T-helper 17 cell (primary cell): ENCODE measurements around the gene NOD1. TPM values are rescaled to one million over a fixed set of nuclear protein-coding genes. Genes with fewer than 3 reads are reported as not detected.
"Not testable (repeated sequence)": the region's sequence is repeated elsewhere in the genome, so short reads cannot be mapped to it uniquely, and the experiment has no call there.

Source experiments
- ATAC-seq: fragments of 150-1000 bp; cut with Tn5 transposase; 2 replicates; pipeline ENCODE4 v1.10.0; 2021; ENCODE audit warnings: mild to moderate bottlenecking, moderate library complexity
- DNase-seq, 3 donors: peaks; one replicate each; pipeline versions ENCODE4 v3.0.0 to v3.0.0-alpha.2; 2020 to 2021
- H3K9me3 ChIP-seq: one replicate; pipeline ENCODE4 v1.7.0; 2013; ENCODE audit warnings: low read length, mild to moderate bottlenecking; ENCODE audit not compliant: control insufficient read depth, poor library complexity, severe bottlenecking
- H3K27ac Mint-ChIP-seq: one replicate; pipeline ENCODE4 v1.8.0; 2022; ENCODE audit warnings: mild to moderate bottlenecking, moderate library complexity, mixed read lengths
- H3K27me3 Mint-ChIP-seq: one replicate; pipeline ENCODE4 v1.8.0; 2022; ENCODE audit warnings: mixed read lengths
- H3K36me3 Mint-ChIP-seq: one replicate; pipeline ENCODE4 v1.8.0; 2022; ENCODE audit warnings: low read depth, mixed read lengths
- H3K4me1 Mint-ChIP-seq: one replicate; pipeline ENCODE4 v1.8.0; 2022; ENCODE audit warnings: mild to moderate bottlenecking, mixed read lengths
- H3K4me3 Mint-ChIP-seq: one replicate; pipeline ENCODE4 v1.8.0; 2022; ENCODE audit warnings: mild to moderate bottlenecking, moderate library complexity, mixed read lengths
- total RNA-seq, 4 donors: library from RNA in 2 of 4; stranded (reverse) in 2 of 4; gene quantifications; one replicate each; pipeline ENCODE4 v1.2.3 and lab custom pipeline; 2022 to 2026

The NOD1 gene
- total RNA-seq, 2 donors from 2014 or later, result 15.7 to 18.9 TPM

GRCh38 chr7:30423788-30424505 lies 54.6 kb downstream of the NOD1 start:
- Mint-ChIP-seq H3K27ac (peak overlapping the region; percentile 19), H3K4me3 (no peak overlapping the region), H3K27me3 (no peaks in the 10 kb centered on the region), H3K36me3 (peaks cover 14% of the 10 kb centered on the region), H3K4me1 (peaks cover 2% of the 10 kb centered on the region)
- no peaks in the 10 kb centered on the region for H3K9me3 ChIP-seq
- ATAC-seq (no peak), DNase-seq (no peak)

GRCh38 chr7:30422922-30423321 lies 55.7 kb downstream of the NOD1 start:
- H3K9me3 ChIP-seq, result no peaks in the 10 kb centered on the region

GRCh38 chr7:30421647-30422196 lies 56.9 kb downstream of the NOD1 start:
- H3K4me3 Mint-ChIP-seq, result no peak overlapping the region
- H3K9me3 ChIP-seq, result no peaks in the 10 kb centered on the region
- peaks cover 11% of the 10 kb centered on the region for H3K36me3 Mint-ChIP-seq
- DNase-seq (no peak), ATAC-seq (no peak)
- H3K27ac Mint-ChIP-seq, result no peak overlapping the region
- H3K27me3 Mint-ChIP-seq, result no peaks in the 10 kb centered on the region
- H3K4me1 Mint-ChIP-seq, result no peaks in the 10 kb centered on the region

More at GRCh38 chr7:30422922-30423321, 55.7 kb downstream of the NOD1 start:
- Mint-ChIP-seq H3K4me1 (peaks cover under 1% of the 10 kb centered on the region), H3K36me3 (peaks cover 12% of the 10 kb centered on the region), H3K4me3 (no peak overlapping the region), H3K27me3 (no peaks in the 10 kb centered on the region), H3K27ac (no peak overlapping the region)
- ATAC-seq (no peak), DNase-seq (no peak)

GRCh38 chr7:30420662-30421061 lies 57.9 kb downstream of the NOD1 start:
- H3K4me3 Mint-ChIP-seq, result no peak overlapping the region
- no peak overlapping the region for H3K27ac Mint-ChIP-seq
- H3K27me3 Mint-ChIP-seq, result no peaks in the 10 kb centered on the region
- H3K4me1 Mint-ChIP-seq, result no peaks in the 10 kb centered on the region
- ATAC-seq, result no peak
- no peak for DNase-seq
- H3K9me3 ChIP-seq, result no peaks in the 10 kb centered on the region
- H3K36me3 Mint-ChIP-seq, result peaks cover 3% of the 10 kb centered on the region

- H3K9me3 ChIP-seq, DNase-seq, H3K4me1 Mint-ChIP-seq, H3K4me3 Mint-ChIP-seq, H3K27me3 Mint-ChIP-seq, H3K36me3 Mint-ChIP-seq, H3K27ac Mint-ChIP-seq, ATAC-seq: not testable (repeated sequence)
These were observed 58.5 kb downstream of the NOD1 start for GRCh38 chr7:30420080-30420479.

GRCh38 chr7:30413864-30414263 lies 64.7 kb downstream of the NOD1 start:
- ATAC-seq (no peak), DNase-seq (no peak)
- no peak overlapping the region for H3K4me3 Mint-ChIP-seq
- peaks cover 2% of the 10 kb centered on the region for H3K4me1 Mint-ChIP-seq
- H3K27me3 Mint-ChIP-seq, result no peaks in the 10 kb centered on the region
- no peaks in the 10 kb centered on the region for H3K36me3 Mint-ChIP-seq
- no peak overlapping the region for H3K27ac Mint-ChIP-seq
- H3K9me3 ChIP-seq, result no peaks in the 10 kb centered on the region

- Mint-ChIP-seq H3K27ac (no peak overlapping the region), H3K27me3 (no peaks in the 10 kb centered on the region), H3K36me3 (no peaks in the 10 kb centered on the region), H3K4me1 (peaks cover 2% of the 10 kb centered on the region), H3K4me3 (no peak overlapping the region)
- no peaks in the 10 kb centered on the region for H3K9me3 ChIP-seq
- no peak for DNase-seq
- no peak for ATAC-seq
These were observed 65.6 kb downstream of the NOD1 start for GRCh38 chr7:30412782-30413504.

GRCh38 chr7:30411897-30412296 lies 66.7 kb downstream of the NOD1 start:
- no peaks in the 10 kb centered on the region for H3K36me3 Mint-ChIP-seq
- H3K27me3 Mint-ChIP-seq, result no peaks in the 10 kb centered on the region
- H3K27ac Mint-ChIP-seq, result no peak overlapping the region
- no peaks in the 10 kb centered on the region for H3K9me3 ChIP-seq
- peaks cover 2% of the 10 kb centered on the region for H3K4me1 Mint-ChIP-seq
- ATAC-seq (no peak), DNase-seq (no peak)
- H3K4me3 Mint-ChIP-seq, result no peak overlapping the region

GRCh38 chr7:30411173-30411572 lies 67.4 kb downstream of the NOD1 start:
- H3K9me3 ChIP-seq, result no peaks in the 10 kb centered on the region
- peaks cover 2% of the 10 kb centered on the region for H3K4me1 Mint-ChIP-seq
- H3K27me3 Mint-ChIP-seq, result no peaks in the 10 kb centered on the region
- H3K4me3 Mint-ChIP-seq, result no peak overlapping the region
- H3K27ac Mint-ChIP-seq, result no peak overlapping the region
- H3K36me3 Mint-ChIP-seq, result no peaks in the 10 kb centered on the region
- ATAC-seq, result no peak
- no peak for DNase-seq

GRCh38 chr7:30406664-30407425 lies 71.7 kb downstream of the NOD1 start:
- Mint-ChIP-seq H3K27ac (no peak overlapping the region), H3K4me1 (peaks cover 4% of the 10 kb centered on the region), H3K4me3 (no peak overlapping the region), H3K36me3 (no peaks in the 10 kb centered on the region), H3K27me3 (no peaks in the 10 kb centered on the region)
- ATAC-seq (no peak), DNase-seq (no peak)
- H3K9me3 ChIP-seq, result no peaks in the 10 kb centered on the region

GRCh38 chr7:30405179-30405578 lies 73.4 kb downstream of the NOD1 start:
- ATAC-seq, result no peak
- Mint-ChIP-seq H3K27me3 (no peaks in the 10 kb centered on the region), H3K4me3 (no peak overlapping the region), H3K4me1 (peaks cover 7% of the 10 kb centered on the region), H3K36me3 (no peaks in the 10 kb centered on the region), H3K27ac (no peak overlapping the region)
- no peaks in the 10 kb centered on the region for H3K9me3 ChIP-seq
- no peak for DNase-seq

GRCh38 chr7:30403477-30403876 lies 75.1 kb downstream of the NOD1 start:
- H3K27ac Mint-ChIP-seq, result no peak overlapping the region
- H3K9me3 ChIP-seq, result no peaks in the 10 kb centered on the region
- H3K27me3 Mint-ChIP-seq, result no peaks in the 10 kb centered on the region
- no peak for ATAC-seq
- no peak overlapping the region for H3K4me3 Mint-ChIP-seq
- DNase-seq, result no peak
- H3K36me3 Mint-ChIP-seq, result no peaks in the 10 kb centered on the region
- peaks cover 5% of the 10 kb centered on the region for H3K4me1 Mint-ChIP-seq

- H3K4me3 Mint-ChIP-seq, result no peak overlapping the region
These were observed 82.2 kb downstream of the NOD1 start for GRCh38 chr7:30396389-30396788.

More at GRCh38 chr7:30396389-30396788, 82.2 kb downstream of the NOD1 start:
- no peak overlapping the region for H3K27ac Mint-ChIP-seq
- H3K9me3 ChIP-seq, result no peaks in the 10 kb centered on the region
- no peak for DNase-seq
- no peak for ATAC-seq
- no peaks in the 10 kb centered on the region for H3K27me3 Mint-ChIP-seq
- peaks cover 2% of the 10 kb centered on the region for H3K4me1 Mint-ChIP-seq
- H3K36me3 Mint-ChIP-seq, result peaks cover 2% of the 10 kb centered on the region
